Stimulated activated effector memory CD8-positive, alpha-beta T cell treated with anti-CD3 and anti-CD28 coated beads, Interleukin-12 subunit alpha, Interleukin-12 subunit beta, amount 100 ng/mL, for 72 hours (primary cell): Measurements from ENCODE around the gene SPATA13.

Source experiments
- ATAC-seq: fragments of 150-1000 bp; cut with Tn5 transposase; 2 replicates; pipeline ENCODE4 v1.10.0; 2021
- DNase-seq, 2 donors: peaks; one replicate each; pipeline ENCODE4 v3.0.0; 2021 to 2022; ENCODE audit warnings: low spot score in 2 of 2
- H3K27ac Mint-ChIP-seq: one replicate; pipeline ENCODE4 v1.8.0; 2022; ENCODE audit warnings: mild to moderate bottlenecking, mixed read lengths
- H3K36me3 Mint-ChIP-seq: one replicate; pipeline ENCODE4 v1.8.0; 2022; ENCODE audit warnings: mild to moderate bottlenecking, mixed read lengths
- H3K4me1 Mint-ChIP-seq: one replicate; pipeline ENCODE4 v1.8.0; 2022; ENCODE audit warnings: mixed read lengths
- H3K4me3 Mint-ChIP-seq: one replicate; pipeline ENCODE4 v1.8.0; 2022; ENCODE audit warnings: mild to moderate bottlenecking, mixed read lengths
- H3K9me3 Mint-ChIP-seq: one replicate; pipeline ENCODE4 v1.8.0; 2022; ENCODE audit warnings: mixed read lengths

The SPATA13 gene

DNA sequence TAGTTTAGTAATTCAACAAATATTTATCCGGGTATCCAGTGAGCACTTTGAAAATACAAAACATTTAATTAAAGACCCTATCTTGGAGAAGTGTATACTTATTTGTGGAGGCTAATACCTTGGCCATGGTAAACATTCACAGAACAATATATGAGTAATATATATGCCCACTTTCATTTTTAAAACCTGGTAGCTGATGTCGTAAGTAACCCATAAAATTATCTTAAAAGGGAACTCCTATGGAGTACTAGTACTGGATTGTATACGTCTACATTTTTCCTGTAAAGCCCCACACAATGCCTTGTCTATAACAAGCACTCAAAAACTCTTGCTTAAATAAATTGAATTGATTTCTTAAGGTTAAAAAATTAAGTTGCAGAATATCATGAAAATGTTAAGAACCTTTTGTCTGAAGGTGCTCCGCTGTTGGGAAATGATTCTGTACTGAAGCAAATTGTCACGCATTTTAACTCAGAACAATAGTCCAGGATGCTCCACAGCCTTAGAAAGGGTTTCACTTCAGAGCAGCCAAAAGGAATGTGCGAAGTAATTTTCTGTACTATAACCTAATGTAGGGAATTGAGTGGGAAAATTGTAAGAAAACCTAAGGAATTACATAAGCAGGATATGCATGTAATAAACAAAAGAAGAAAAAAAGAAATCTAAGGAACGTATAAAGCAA, 90.0 kb downstream of the SPATA13 start:
- Mint-ChIP-seq H3K9me3 (no peaks in the 10 kb centered on the region), H3K4me1 (peaks cover 72% of the 10 kb centered on the region), H3K27ac (peak overlapping the region; percentile 92), H3K4me3 (peak overlapping the region; percentile 82), H3K36me3 (peaks cover 48% of the 10 kb centered on the region)
- DNase-seq (no peak), ATAC-seq (no peak)

GRCh38 chr13:24251525-24251924, 91.0 kb downstream of the SPATA13 start:
- peak; percentile 52 to 86 for DNase-seq
- Mint-ChIP-seq H3K4me1 (peaks cover 73% of the 10 kb centered on the region), H3K36me3 (peaks cover 57% of the 10 kb centered on the region), H3K27ac (peak overlapping the region; percentile 92), H3K9me3 (no peaks in the 10 kb centered on the region), H3K4me3 (peak overlapping the region; percentile 82)
- peak; percentile 90 for ATAC-seq

GRCh38 chr13:24252136-24252535, 91.6 kb downstream of the SPATA13 start:
- Mint-ChIP-seq H3K4me3 (peak overlapping the region; percentile 82), H3K9me3 (no peaks in the 10 kb centered on the region), H3K27ac (peak overlapping the region; percentile 92), H3K36me3 (peaks cover 63% of the 10 kb centered on the region), H3K4me1 (peaks cover 73% of the 10 kb centered on the region)
- peak in 1 of 2 donors; percentile 68 for DNase-seq
- ATAC-seq, result peak; percentile 7

DNA sequence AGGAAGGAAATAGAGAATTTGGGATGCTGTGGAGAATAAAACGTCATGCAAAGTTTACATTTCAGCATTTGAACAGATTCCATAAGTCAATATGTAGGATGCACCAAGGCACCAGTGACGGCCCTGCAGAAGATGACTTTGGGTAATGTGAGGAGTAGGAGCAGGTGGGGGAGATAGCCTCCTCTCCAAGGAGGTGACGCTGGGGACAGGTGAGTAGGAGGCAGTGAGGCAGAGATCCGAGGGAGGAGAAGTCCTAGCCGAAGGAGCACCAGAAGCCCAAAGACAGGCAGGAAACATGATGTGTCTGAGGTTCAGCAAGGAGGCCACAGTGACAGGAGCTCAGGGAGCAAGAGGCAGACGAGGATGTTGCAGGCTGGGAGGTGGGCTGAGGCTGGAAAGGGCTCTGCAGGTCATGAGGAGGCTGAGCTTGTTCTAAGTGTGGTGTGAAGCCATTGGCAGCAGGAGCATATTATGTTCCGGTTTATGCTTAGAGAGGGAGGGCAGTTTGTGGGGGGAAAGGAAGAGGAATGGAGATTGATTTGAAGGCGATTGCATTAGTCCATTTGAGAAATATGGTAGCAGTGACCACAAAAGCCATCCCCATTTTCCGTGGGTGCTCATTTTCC, 93.1 kb downstream of the SPATA13 start:
- H3K27ac Mint-ChIP-seq, result peak overlapping the region; percentile 92
- peaks cover 79% of the 10 kb centered on the region for H3K4me1 Mint-ChIP-seq
- ATAC-seq, result no peak
- peaks cover 74% of the 10 kb centered on the region for H3K36me3 Mint-ChIP-seq
- H3K4me3 Mint-ChIP-seq, result peak overlapping the region; percentile 82
- no peaks in the 10 kb centered on the region for H3K9me3 Mint-ChIP-seq
- DNase-seq, result no peak

DNA sequence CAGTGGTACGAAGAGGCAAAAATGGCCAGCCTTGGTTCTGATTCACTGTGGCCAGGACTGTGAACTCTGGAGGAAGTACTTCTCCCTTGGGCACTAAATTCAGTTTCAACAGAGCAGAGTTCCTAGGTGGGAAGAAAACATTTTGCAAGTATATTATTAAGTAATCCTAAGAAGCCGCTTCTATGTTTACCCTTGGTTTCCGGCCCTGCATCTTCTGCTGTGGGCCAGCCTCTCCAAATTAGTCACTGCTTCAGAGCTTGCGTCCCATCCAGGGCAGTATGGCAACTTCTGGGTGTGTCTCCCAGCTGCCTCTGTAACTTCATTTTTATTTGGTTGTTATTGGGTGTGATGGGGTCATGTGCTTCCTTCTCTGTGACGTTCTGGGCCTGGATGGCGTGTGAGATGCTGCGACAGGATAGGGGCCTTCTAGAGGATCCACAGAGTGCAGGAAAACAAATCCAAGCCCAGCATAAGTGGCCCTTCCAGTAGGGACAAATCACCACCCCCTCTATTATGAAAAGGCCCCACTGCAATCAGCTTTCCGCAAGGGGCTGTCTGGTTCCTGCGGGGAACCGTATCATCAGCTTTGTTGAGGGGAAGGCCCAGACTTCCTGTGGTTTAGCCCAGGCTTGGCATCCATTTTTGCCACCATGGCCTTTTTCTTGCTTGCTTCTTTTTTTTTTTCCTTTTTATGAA, 93.8 kb downstream of the SPATA13 start:
- Mint-ChIP-seq H3K27ac (peak overlapping the region; percentile 92), H3K4me3 (peak overlapping the region; percentile 82), H3K9me3 (no peaks in the 10 kb centered on the region), H3K36me3 (peaks cover 74% of the 10 kb centered on the region), H3K4me1 (peaks cover 86% of the 10 kb centered on the region)
- DNase-seq (peak in 1 of 2 donors; percentile 80), ATAC-seq (peak; percentile 80)

DNA sequence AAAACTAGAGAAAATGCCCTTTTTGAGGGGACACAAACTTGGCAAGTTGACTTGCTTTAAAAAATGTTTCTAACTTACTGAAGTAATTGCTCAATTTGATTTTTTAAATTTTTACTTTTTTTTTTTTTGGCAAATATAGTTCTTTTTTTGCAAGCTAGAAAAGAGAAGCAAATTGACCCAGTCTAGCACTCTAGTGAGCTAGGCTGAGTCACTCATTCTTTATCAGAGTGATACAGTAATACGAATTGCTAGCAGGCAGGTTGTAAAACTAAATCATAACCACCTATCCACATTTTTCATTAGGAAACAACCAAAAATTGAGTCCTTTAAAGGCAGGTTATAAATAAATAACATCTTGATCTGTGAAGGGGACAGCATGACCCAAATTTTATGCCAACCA, 97.0 kb downstream of the SPATA13 start:
- Mint-ChIP-seq H3K27ac (peak overlapping the region; percentile 91), H3K36me3 (peaks cover 66% of the 10 kb centered on the region), H3K4me3 (no peak overlapping the region), H3K9me3 (no peaks in the 10 kb centered on the region), H3K4me1 (peaks cover 86% of the 10 kb centered on the region)
- no peak for DNase-seq
- ATAC-seq, result no peak

DNA sequence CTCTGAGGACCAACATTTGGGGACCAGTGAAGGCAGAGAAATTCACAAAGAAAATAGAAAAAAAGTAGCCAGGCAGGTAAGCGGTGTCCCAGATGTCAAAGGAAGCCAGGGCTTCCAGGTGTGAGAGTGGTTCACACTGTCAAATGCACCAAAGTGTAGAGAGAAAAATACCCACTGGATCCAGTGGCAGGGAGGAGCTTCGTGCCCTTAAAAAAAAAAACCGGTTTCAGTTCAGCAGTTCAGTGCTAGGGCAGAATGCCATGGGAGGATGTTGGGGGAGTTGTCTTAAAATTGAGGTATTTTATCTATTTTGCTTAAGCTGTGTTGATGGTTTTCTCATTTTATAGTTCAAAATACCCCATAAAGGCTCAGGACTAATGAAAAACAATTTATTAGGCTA, 101.0 kb downstream of the SPATA13 start:
- no peak for DNase-seq
- ATAC-seq, result no peak
- peaks cover 80% of the 10 kb centered on the region for H3K4me1 Mint-ChIP-seq

DNA sequence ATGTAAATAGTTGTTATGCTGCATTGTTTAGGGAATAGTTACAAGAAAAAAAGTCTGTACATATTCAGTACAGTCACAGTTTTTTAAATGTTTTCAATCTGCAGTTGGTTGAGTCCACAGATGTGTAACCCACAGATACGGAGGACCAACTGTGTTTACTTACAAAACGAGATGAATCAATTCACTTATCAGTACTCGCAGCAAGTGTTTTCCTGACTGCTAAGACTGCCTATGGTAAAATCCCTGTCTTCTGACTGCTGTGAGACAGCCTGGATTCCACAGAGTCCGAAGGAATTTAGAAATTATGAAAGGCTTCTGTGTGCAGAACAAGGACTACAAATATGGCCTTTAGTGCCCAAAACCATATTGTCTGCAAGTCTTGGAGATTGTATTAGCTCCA, 103.1 kb downstream of the SPATA13 start:
- H3K9me3 Mint-ChIP-seq, result no peaks in the 10 kb centered on the region
- H3K27ac Mint-ChIP-seq, result peak overlapping the region; percentile 91
- DNase-seq, result no peak
- H3K4me3 Mint-ChIP-seq, result peak overlapping the region; percentile 69
- H3K36me3 Mint-ChIP-seq, result peaks cover 51% of the 10 kb centered on the region
- ATAC-seq, result no peak
- H3K4me1 Mint-ChIP-seq, result peaks cover 89% of the 10 kb centered on the region

More for the DNA sequence above, 101.0 kb downstream of the SPATA13 start:
- Mint-ChIP-seq H3K4me3 (peak overlapping the region; percentile 69), H3K36me3 (peaks cover 47% of the 10 kb centered on the region), H3K27ac (peak overlapping the region; percentile 91), H3K9me3 (no peaks in the 10 kb centered on the region)

DNA sequence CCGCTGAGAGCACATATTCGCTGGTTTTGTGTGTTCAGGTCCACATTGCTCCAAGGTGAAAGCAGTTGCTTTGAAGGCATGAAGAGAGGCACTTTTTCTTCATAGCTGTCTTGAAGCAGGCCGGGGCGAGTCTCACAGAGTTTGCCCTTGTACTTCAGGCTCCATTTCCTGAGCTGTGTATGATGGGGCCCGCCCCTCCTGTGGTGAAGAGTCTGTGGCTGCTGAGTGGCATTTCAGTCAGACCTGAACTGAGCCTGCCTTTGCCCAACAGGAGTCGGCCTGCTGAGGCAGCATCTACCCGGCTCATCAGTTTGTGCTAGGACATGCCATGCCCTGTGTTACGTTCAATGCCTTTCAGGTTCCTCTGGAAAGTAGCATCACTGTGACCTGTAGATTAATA, 104.5 kb downstream of the SPATA13 start:
- ATAC-seq (peak; percentile 99), DNase-seq (peak; percentile 65 to 85)
- H3K36me3 Mint-ChIP-seq, result peaks cover 52% of the 10 kb centered on the region
- H3K27ac Mint-ChIP-seq, result peak overlapping the region; percentile 91
- no peaks in the 10 kb centered on the region for H3K9me3 Mint-ChIP-seq
- peak overlapping the region; percentile 69 for H3K4me3 Mint-ChIP-seq
- peaks cover 89% of the 10 kb centered on the region for H3K4me1 Mint-ChIP-seq

DNA sequence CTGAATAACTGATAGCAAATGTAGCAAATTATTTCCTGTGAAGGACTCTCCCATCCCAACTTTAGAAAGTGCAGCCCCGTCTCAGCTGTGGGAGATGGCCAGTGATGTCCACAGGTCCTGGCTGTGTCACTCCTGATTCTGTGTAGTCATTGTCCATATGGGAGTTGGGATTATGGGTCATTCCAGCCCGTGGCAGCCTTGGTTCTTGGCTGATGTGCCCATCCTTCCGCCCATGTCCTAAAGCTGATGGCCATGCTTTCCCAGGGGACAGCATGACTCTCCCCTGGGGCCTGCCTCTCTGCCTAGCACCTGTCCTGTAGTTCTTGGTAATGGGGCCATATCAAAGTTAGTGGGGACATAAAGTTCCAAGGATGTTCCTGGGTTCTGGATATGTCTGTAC, 104.9 kb downstream of the SPATA13 start:
- Mint-ChIP-seq H3K27ac (peak overlapping the region; percentile 91), H3K9me3 (no peaks in the 10 kb centered on the region), H3K36me3 (peaks cover 54% of the 10 kb centered on the region), H3K4me1 (peaks cover 89% of the 10 kb centered on the region), H3K4me3 (peak overlapping the region; percentile 69)
- ATAC-seq, result no peak
- no peak for DNase-seq

GRCh38 chr13:24267274-24267673, 106.8 kb downstream of the SPATA13 start:
- peak overlapping the region; percentile 63 for H3K4me3 Mint-ChIP-seq
- ATAC-seq (no peak), DNase-seq (no peak)
- H3K36me3 Mint-ChIP-seq, result peaks cover 59% of the 10 kb centered on the region
- H3K9me3 Mint-ChIP-seq, result no peaks in the 10 kb centered on the region
- H3K27ac Mint-ChIP-seq, result peak overlapping the region; percentile 84
- peaks cover 88% of the 10 kb centered on the region for H3K4me1 Mint-ChIP-seq

DNA sequence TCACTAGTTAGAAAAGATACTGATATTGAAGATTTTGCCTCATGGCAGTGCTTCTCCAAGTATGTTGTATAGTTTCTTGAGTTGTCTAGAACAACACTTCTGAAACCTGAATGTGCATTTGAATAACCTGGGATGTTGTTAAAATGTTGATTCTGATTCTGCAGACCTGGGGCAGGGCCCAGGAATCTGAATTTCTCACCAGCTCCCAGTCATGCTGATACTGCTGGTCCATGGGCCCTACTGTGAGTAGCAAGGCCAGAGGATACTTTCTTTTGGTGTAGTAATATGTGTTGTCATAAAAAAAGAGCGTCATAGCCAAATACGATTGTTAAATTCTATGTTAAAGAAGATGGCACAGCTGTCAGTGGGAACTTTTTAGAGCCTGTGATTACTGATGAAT, 107.3 kb downstream of the SPATA13 start:
- Mint-ChIP-seq H3K4me1 (peaks cover 87% of the 10 kb centered on the region), H3K4me3 (peak overlapping the region; percentile 63), H3K36me3 (peaks cover 63% of the 10 kb centered on the region), H3K9me3 (no peaks in the 10 kb centered on the region), H3K27ac (peak overlapping the region; percentile 84)
- no peak for DNase-seq
- ATAC-seq, result no peak

- ATAC-seq (no peak), DNase-seq (no peak)
- Mint-ChIP-seq H3K27ac (peak overlapping the region; percentile 98), H3K36me3 (peaks cover 75% of the 10 kb centered on the region), H3K4me3 (peak overlapping the region; percentile 84), H3K9me3 (no peaks in the 10 kb centered on the region), H3K4me1 (peaks cover 90% of the 10 kb centered on the region)
Measured at GRCh38 chr13:24269821-24270220, 109.3 kb downstream of the SPATA13 start.

DNA sequence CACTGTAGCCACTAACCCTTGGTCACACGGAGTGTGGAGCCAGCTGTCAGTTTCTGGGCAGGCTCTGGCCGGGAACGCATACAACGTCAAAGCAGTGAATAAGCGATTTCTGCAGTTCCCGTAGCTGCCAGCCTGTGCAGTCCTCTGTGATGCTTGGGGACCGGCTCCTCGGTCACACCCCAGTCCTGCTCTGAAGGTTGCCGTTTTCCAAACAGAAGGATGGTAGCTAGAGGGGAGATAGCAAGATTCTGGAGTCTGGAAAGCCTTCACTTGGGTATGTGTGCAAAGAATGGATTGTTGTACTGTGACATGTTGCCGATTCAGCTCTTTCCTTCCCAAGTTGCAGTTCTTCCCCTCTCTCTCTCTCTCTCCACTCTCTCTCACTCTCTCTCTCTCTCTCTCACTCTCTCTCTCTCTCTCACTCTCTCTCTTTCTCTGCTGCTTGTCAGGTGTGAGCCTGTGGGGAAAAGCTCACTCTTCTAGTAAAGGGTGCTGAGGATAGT, 110.2 kb downstream of the SPATA13 start:
- H3K27ac Mint-ChIP-seq, result peak overlapping the region; percentile 98
- H3K36me3 Mint-ChIP-seq, result peaks cover 75% of the 10 kb centered on the region
- no peaks in the 10 kb centered on the region for H3K9me3 Mint-ChIP-seq
- peak overlapping the region; percentile 84 for H3K4me3 Mint-ChIP-seq
- DNase-seq, result peak in 1 of 2 donors; percentile 79
- peak; percentile 60 for ATAC-seq
- H3K4me1 Mint-ChIP-seq, result peaks cover 90% of the 10 kb centered on the region

DNA sequence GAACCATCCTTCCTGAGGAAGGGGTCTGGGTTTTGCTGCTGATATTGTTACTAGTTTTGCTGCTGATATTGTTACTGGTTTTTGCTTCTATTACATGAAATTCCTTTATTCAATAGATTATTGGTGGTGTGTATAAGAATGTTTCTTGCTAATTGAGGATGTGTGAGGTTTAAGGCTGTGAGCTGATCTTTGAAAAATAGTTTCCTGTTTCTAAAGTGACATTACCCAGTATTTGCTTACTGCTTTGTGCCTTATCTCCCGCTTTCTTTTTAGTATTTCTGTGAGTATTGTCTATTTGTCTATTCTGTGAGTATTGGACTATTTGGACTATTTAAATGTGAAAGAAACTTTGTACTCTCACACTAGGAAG, 110.7 kb downstream of the SPATA13 start:
- Mint-ChIP-seq H3K9me3 (no peaks in the 10 kb centered on the region), H3K4me3 (peak overlapping the region; percentile 84), H3K27ac (peak overlapping the region; percentile 98), H3K36me3 (peaks cover 74% of the 10 kb centered on the region), H3K4me1 (peaks cover 91% of the 10 kb centered on the region)
- no peak for DNase-seq
- no peak for ATAC-seq
